Cardiac muscle cell (in vitro differentiated cells and primary cell): ENCODE data around the gene DUSP12. TPM values are rescaled to one million over a fixed set of nuclear protein-coding genes. Genes with fewer than 3 reads are reported as not detected.

ENCODE experiments used
- DNase-seq, 2 donors: peaks; one replicate each; pipeline versions ENCODE4 v3.0.0 to v3.0.0-alpha.2; 2010 to 2017; ENCODE audit warnings: low read depth in 1 of 2, low spot score in 1 of 2
- H3K27ac ChIP-seq: fragments of 200-600 bp; sonication (generic); 2 replicates; pipeline ENCODE4 v1.5.1; 2016
- H3K27me3 ChIP-seq: fragments of 200-600 bp; sonication (generic); 2 replicates; pipeline ENCODE4 v1.6.0; 2016; ENCODE audit warnings: control low read depth
- H3K36me3 ChIP-seq: fragments of 200-600 bp; sonication (generic); 2 replicates; pipeline ENCODE4 v1.5.1; 2016; ENCODE audit warnings: control low read depth
- H3K4me1 ChIP-seq: fragments of 200-600 bp; sonication (generic); 2 replicates; pipeline ENCODE4 v1.8.1; 2017; ENCODE audit warnings: low read depth, mild to moderate bottlenecking, mixed run types
- H3K4me3 ChIP-seq: fragments of 200-600 bp; sonication (generic); 2 replicates; pipeline ENCODE4 v1.5.1; 2016; ENCODE audit warnings: mild to moderate bottlenecking
- H3K9me3 ChIP-seq: fragments of 200-600 bp; sonication (generic); 2 replicates; pipeline ENCODE4 v1.5.1; 2017; ENCODE audit warnings: low read depth, mild to moderate bottlenecking, control low read depth
- CTCF ChIP-seq: IDR thresholded peaks from 2 replicates; pipeline ENCODE4 v1.5.1; 2012; ENCODE audit warnings: low read depth, mild to moderate bottlenecking, low read length
- polyA plus RNA-seq: library from polyadenylated mRNA; unstranded; fragments of >200 nt; fragmentation: Nextera tagmentation; extraction: Ambion mirVana; gene quantifications from 2 replicates; pipeline ENCODE4 v1.2.1, GENCODE V29; 2016
- total RNA-seq: library from RNA; depleted of rRNA; stranded (reverse); fragments of >200 nt; gene quantifications from 2 replicates; pipeline ENCODE4 v1.2.3, GENCODE V29; 2016

The DUSP12 gene
- total and polyA plus RNA-seq, 2 experiments from 2014 or later, result 60.5 to 65.7 TPM

DNA sequence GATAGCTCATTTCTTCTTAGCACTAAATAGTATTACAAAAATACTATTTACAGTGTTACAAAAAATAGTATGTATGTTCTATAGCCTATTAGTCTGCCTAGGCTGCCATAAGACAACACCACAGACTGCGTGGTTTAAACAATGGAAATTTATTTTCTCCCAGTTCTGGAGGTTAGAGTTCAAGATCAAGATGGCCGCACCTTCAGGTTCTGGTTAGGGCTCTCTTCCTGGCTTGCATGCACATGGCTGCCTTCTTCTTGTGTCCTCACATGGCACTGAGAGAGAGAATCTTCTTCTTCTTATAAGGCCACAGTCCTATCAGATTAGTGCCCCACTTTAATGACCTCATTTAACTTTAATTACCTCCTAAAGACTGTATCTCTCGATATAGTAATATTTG is 20.7 kb downstream of the DUSP12 start:
- Histone ChIP-seq H3K4me1 (peaks cover 6% of the 10 kb centered on the region), H3K9me3 (no peaks in the 10 kb centered on the region), H3K36me3 (no peaks in the 10 kb centered on the region), H3K27ac (no peak overlapping the region), H3K4me3 (no peak overlapping the region), H3K27me3 (no peaks in the 10 kb centered on the region)
- no peak for DNase-seq
- no peak for TF ChIP-seq CTCF

- H3K4me3 ChIP-seq, result no peak overlapping the region
- no peaks in the 10 kb centered on the region for H3K9me3 ChIP-seq
- H3K4me1 ChIP-seq, result peaks cover 6% of the 10 kb centered on the region
- no peaks in the 10 kb centered on the region for H3K27me3 ChIP-seq
- H3K36me3 ChIP-seq, result no peaks in the 10 kb centered on the region
- TF ChIP-seq CTCF, result no peak
- DNase-seq, result no peak
- H3K27ac ChIP-seq, result no peak overlapping the region
Observed at GRCh38 chr1:161771161-161771560, 21.6 kb downstream of the DUSP12 start.

DNA sequence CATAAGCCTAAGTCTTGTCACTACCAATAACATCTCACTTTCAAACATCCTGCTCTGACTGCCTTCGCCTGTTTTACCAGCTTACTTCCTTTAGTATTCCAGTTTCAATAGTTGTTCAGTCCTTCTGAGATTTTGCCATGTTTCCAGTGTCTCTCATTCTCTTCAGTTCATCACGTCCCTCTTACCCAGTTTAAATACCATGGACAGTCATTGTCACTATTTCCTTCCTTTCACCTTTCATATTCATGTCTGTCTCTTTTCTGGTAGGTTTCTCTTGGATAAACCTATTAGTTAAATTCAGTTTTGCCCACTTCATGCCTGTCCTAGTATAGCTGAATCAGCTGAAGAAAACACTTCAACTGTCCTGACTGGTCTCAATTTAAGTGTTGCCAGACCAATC is 22.4 kb downstream of the DUSP12 start:
- no peaks in the 10 kb centered on the region for H3K27me3 ChIP-seq
- no peak for DNase-seq
- TF ChIP-seq CTCF, result no peak
- no peak overlapping the region for H3K4me3 ChIP-seq
- no peaks in the 10 kb centered on the region for H3K9me3 ChIP-seq
- H3K36me3 ChIP-seq, result no peaks in the 10 kb centered on the region
- H3K4me1 ChIP-seq, result peaks cover 5% of the 10 kb centered on the region
- no peak overlapping the region for H3K27ac ChIP-seq

- H3K9me3 ChIP-seq, result no peaks in the 10 kb centered on the region
- DNase-seq, result peak in 1 of 2 donors; percentile 50
- peaks cover under 1% of the 10 kb centered on the region for H3K4me1 ChIP-seq
- no peaks in the 10 kb centered on the region for H3K36me3 ChIP-seq
- H3K27ac ChIP-seq, result no peak overlapping the region
- TF ChIP-seq CTCF, result no peak
- H3K27me3 ChIP-seq, result no peaks in the 10 kb centered on the region
- H3K4me3 ChIP-seq, result no peak overlapping the region
Observed at GRCh38 chr1:161772397-161772796, 22.8 kb downstream of the DUSP12 start.

DNA sequence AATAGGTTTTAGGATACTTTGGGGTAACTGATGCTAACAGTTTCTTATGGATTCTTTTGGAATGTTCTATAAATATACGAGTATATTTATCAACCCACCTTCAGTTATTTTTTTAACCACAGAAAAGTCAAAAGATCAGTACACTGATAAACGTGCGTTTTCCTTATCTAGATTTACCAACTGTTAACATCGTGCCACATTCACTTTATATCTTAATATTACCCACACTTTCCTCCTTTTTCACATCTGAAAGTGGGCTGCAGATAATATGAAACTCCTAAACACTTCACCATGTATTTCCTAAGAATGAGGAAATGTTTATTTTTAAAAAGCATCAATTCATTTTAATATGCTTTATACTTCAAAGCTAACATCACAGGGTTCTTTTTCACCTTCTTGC is 24.2 kb downstream of the DUSP12 start:
- Histone ChIP-seq H3K9me3 (no peaks in the 10 kb centered on the region), H3K36me3 (no peaks in the 10 kb centered on the region), H3K4me3 (no peak overlapping the region), H3K27ac (no peak overlapping the region), H3K4me1 (no peaks in the 10 kb centered on the region), H3K27me3 (no peaks in the 10 kb centered on the region)
- TF ChIP-seq CTCF, result no peak
- DNase-seq, result no peak

DNA sequence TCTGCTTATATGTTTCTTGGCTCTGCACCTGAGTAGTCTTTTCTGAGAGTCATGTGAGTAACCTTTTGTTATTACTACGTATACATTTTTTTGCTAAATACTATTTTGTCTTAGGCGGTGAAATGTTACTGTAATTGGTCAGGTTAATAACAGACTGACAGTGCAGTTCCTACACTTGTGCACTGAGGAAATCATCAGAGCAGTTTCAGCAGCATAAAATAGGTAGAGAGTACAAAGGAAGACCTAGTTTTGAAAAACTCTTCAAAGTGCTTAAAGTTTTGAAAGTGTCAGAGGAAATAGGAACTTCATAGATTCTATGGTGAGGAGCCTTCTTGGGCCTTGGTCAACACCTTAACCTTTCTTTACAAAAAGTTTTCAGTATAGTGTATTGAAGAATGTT is 27.7 kb downstream of the DUSP12 start:
- Histone ChIP-seq H3K9me3 (no peaks in the 10 kb centered on the region), H3K36me3 (no peaks in the 10 kb centered on the region), H3K27ac (no peak overlapping the region), H3K4me1 (no peaks in the 10 kb centered on the region), H3K27me3 (no peaks in the 10 kb centered on the region), H3K4me3 (no peak overlapping the region)
- DNase-seq, result no peak
- TF ChIP-seq CTCF, result no peak
